ENCODE results near the gene TEN1.
A peak's percentile ranks its signal among the peaks of the same experiment; 100 is the strongest.

TEN1 gene

GRCh38 chr17:75976175-75976848, 2.7 kb upstream of the TEN1 start:
- DNase-seq (ENCODE audit: low read depth): no peak

- DNase-seq (ENCODE audit: low read depth): no peak
These were observed 706 bp downstream of the TEN1 start for GRCh38 chr17:75979705-75980187.

DNA sequence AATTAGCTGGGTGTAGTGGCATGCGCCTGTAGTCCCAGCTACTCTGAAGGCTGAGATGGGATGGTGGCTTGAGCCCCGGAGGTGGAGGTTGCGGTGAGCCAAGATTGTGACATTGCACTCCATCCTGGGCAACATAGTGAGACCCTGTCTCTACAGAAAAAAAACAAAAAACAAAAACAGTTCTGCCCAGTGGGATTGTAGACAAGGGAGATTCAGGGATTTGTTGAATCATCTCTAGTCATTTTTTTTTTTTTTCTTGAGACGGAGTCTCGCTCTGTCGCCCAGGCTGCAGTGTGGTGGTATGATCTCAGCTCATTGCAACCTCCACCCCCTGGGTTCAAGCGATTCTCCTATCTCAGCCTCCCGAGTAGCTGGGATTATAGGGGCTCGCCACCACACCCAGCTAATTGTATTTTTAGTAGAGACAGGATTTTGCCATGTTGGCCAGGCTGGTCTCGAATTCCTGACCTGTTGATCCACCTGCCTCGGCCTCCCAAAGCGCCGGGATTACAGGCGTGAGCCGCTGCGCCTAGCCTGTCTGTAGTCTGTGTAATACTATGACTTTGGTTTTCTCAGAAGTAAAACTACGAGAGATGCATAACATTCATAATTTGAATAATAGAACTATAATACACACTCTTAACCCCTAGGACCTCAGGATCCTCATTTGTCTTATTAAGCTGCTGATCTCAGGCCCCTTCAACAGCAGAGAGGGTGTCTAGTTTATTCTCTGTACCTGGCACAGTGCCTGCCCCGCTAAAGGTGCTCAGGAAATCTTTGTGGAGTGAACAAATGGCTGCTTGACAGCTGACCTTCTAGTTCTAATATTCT, 1.4 kb downstream of the TEN1 start:
- no peak for DNase-seq (ENCODE audit: low read depth)

- DNase-seq (ENCODE audit: low read depth): no peak
These were observed 2.1 kb downstream of the TEN1 start for GRCh38 chr17:75981019-75981615.

GRCh38 chr17:75983501-75984181, 4.6 kb downstream of the TEN1 start:
- DNase-seq (ENCODE audit: low read depth): no peak

- no peak for DNase-seq (ENCODE audit: low read depth)
These were observed 6.9 kb downstream of the TEN1 start for GRCh38 chr17:75985986-75986385.

DNA sequence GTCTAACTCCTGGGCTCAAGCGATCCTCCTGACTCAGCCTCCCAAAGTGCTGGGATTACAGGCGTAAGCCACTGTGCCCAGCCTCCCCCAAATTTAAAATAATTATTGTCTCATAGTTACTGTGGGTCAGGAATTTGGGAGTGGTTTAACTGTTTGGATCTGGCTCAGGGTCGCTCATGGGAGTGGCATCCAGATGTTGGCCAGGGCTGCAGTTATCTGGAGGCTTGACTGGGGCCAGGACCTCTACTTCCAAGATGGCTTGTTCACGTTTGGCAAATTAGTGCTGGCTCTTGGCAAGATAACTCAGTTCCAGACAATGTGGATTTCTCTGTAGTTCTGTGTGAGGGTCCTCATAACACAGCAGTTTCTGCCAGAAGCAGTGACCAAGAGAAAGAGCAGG, 8.0 kb downstream of the TEN1 start:
- DNase-seq (ENCODE audit: low read depth): no peak

DNA sequence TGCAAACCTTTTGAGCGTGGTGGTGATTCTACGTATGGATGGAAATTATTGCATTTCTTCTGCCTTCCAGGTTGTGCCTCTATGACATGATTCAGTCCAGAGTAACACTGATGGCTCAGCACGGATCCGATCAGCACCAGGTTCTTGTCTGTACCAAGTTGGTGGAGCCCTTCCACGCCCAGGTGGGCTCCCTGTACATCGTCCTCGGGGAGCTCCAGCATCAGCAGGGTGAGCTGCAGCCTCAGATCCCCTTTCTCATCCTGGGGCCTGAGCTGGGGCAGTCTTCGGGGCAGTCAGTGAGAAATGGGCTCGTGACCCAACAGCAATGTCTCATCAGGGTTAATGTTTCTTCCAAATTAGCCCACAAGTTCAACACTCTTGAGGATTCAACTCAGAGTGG, 12.4 kb downstream of the TEN1 start:
- DNase-seq (ENCODE audit: low read depth): no peak

- no peak for DNase-seq (ENCODE audit: low read depth)
These were observed 15.8 kb downstream of the TEN1 start for GRCh38 chr17:75994802-75995370.

DNA sequence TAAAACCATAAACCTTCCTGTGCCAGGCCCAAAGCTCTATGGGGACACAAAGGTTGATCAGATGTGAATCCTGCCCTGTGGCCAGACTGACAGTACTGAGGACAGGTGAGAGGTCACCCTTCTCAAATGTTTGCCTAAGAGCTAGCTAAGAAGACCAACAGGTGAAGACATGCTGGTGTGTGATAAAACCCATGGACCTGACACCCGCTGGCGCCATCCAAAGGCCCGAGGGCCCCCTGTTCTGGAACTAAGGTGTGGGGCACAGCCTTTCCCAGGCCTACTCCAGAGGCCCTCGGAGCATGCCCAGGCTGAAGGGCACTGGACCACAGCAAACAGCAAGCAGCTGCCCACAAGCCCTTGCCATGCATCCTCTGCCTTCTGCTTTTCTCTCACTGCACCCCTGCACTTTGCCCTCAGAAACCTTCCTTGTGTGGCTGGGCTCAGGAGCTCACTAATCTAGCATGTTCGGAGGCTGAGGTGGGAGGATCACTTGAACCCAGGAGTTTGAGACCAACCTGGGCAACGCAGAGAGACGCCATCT, 16.4 kb downstream of the TEN1 start:
- DNase-seq (ENCODE audit: low read depth): no peak

DNA sequence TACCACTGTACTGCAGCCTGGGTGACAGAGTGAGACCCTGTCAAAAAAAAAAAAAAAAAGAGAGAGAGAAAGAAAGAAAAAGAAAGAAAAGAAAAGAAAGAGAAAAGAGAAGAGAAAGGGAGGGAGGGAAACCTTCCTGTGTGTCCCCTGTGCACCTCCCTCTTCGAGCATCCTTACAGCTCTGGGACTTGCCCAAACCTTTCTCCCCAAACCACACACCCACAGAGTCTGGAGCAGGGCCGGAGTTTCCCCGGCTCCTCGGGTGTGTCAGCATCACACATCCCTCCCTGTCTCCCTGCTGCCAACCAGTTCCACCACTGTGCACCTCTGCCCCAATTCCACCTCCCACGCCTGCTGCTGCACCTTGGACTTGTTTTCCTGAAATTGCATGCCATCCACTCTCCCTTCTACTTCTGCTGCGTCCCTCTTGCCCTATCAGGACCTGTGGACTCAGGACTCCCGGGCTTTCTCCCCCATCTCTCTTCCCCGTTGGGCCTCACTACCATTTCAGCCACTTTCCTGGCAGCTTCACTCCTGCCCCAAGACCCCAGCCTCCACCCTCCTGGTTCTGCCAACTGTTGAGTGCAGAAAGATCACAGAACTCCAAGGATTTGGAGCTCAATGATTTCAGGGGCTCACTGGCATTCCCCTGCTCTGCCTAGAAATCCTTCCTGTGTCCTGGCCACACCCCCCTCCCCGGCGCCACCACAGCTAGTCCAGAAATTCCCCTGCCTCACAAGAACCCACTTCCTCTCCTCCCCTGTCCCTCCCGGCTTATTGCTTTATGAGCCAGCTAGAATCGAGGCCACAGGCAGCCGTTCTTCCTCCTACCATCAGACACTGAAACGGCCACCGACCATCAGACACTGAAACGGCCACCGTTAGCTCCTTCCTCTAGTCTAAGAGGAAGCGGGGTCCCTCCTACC, 17.9 kb downstream of the TEN1 start:
- DNase-seq (ENCODE audit: low read depth): peak; percentile 78

GRCh38 chr17:75998327-75998795, 19.3 kb downstream of the TEN1 start:
- no peak for DNase-seq (ENCODE audit: low read depth)

GRCh38 chr17:76000016-76000754, 21.1 kb downstream of the TEN1 start:
- DNase-seq (ENCODE audit: low read depth): peak; percentile 61

- DNase-seq (ENCODE audit: low read depth): no peak
These were observed 21.9 kb downstream of the TEN1 start, which contains the start of gene CDK3 for GRCh38 chr17:76000755-76001521. CDK3 (plus strand) TSS chr17:76000855; CDS start chr17:76001426, 571 bp downstream.

- no peak for DNase-seq (ENCODE audit: low read depth)
These were observed 23.1 kb downstream of the TEN1 start for GRCh38 chr17:76002100-76002499.

- no peak for DNase-seq (ENCODE audit: low read depth)
These were observed 24.9 kb downstream of the TEN1 start for GRCh38 chr17:76003915-76004314.

- no peak for DNase-seq (ENCODE audit: low read depth)
These were observed 25.8 kb downstream of the TEN1 start for GRCh38 chr17:76004750-76005262.

DNA sequence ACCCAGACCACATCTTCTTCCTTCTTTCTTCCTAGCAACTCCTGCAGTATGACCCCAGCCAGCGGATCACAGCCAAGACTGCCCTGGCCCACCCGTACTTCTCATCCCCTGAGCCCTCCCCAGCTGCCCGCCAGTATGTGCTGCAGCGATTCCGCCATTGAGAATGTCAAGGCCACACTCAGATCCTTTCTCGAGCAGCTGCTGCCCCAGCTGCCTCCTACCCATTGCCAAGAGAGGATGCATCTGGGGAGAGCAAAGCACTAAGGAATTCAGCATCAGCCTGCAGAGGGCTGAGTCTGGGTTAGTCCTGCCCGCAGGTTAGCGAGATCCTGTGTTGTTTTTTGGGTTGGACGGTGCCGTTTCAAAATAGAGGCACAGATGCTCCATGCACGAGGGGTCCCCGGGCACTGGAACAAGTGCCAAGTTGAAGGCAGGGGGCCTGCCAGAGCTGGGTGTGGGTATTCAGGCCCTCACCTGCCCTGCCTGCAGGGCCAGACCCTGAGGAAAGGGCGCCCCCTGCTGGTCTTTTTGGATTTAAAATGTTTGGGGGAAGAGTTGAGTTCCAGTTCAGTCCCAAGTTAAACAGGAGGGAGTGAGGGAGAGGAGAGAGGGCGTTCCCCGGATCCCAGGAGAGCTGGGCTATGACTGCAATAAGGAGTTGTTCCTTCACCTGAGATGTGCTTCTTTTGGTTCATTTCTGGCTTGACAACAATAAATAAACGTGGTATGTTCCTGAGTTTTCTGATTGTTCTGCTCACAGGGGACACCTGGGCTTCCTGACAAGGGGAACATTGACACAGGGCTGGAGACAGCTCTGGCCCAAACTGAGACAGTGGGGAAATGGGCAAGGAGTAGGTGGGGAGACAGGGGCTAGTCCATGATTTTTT, 26.5 kb downstream of the TEN1 start:
- peak; percentile 31 for DNase-seq (ENCODE audit: low read depth)

Data from CMK (cell line).